Mesothelial cell of epicardium (in vitro differentiated cells): ENCODE measurements around the gene BEND6. TPM values are rescaled to one million over a fixed set of nuclear protein-coding genes. Genes with fewer than 3 reads are reported as not detected.

ENCODE experiments used
- DNase-seq, 2 experiments: peaks; one replicate each; pipeline ENCODE4 v3.0.0; 2021; ENCODE audit warnings: low spot score in 2 of 2; ENCODE audit not compliant: unreplicated experiment in 2 of 2
- H3K27ac Mint-ChIP-seq: 2 replicates; pipeline ENCODE4 v1.8.0; 2021; ENCODE audit warnings: mixed read lengths
- H3K27me3 Mint-ChIP-seq: 2 replicates; pipeline ENCODE4 v1.8.0; 2021; ENCODE audit warnings: low read depth, mixed read lengths
- H3K36me3 Mint-ChIP-seq: 2 replicates; pipeline ENCODE4 v1.8.0; 2021; ENCODE audit warnings: mixed read lengths
- H3K4me1 Mint-ChIP-seq: 2 replicates; pipeline ENCODE4 v1.8.0; 2021; ENCODE audit warnings: mixed read lengths
- H3K4me3 Mint-ChIP-seq: 2 replicates; pipeline ENCODE4 v1.8.0; 2021; ENCODE audit warnings: mild to moderate bottlenecking, moderate library complexity, mixed read lengths
- H3K9me3 Mint-ChIP-seq: 2 replicates; pipeline ENCODE4 v1.8.0; 2021; ENCODE audit warnings: mixed read lengths
- total RNA-seq: library from RNA; stranded (reverse); gene quantifications from 3 replicates; pipeline ENCODE4 v1.2.1, GENCODE V29; 2021
- TF ChIP-seq, protein P1 (sequence below): fragments of 200-600 bp; sonication (generic); IDR thresholded peaks from one replicate; pipeline ENCODE4 v1.5.0; 2021; ENCODE audit warnings: antibody characterized with exemption; ENCODE audit not compliant: unreplicated experiment

Gene BEND6
- total RNA-seq, 1 donor from 2014 or later = 7.6 TPM

- Mint-ChIP-seq H3K4me1 (peaks cover 23% of the 10 kb centered on the region), H3K36me3 (no peaks in the 10 kb centered on the region), H3K27me3 (no peaks in the 10 kb centered on the region), H3K4me3 (no peak overlapping the region), H3K27ac (peak overlapping the region; percentile 88), H3K9me3 (no peaks in the 10 kb centered on the region)
- no peak for DNase-seq
- TF ChIP-seq, protein P1, sequence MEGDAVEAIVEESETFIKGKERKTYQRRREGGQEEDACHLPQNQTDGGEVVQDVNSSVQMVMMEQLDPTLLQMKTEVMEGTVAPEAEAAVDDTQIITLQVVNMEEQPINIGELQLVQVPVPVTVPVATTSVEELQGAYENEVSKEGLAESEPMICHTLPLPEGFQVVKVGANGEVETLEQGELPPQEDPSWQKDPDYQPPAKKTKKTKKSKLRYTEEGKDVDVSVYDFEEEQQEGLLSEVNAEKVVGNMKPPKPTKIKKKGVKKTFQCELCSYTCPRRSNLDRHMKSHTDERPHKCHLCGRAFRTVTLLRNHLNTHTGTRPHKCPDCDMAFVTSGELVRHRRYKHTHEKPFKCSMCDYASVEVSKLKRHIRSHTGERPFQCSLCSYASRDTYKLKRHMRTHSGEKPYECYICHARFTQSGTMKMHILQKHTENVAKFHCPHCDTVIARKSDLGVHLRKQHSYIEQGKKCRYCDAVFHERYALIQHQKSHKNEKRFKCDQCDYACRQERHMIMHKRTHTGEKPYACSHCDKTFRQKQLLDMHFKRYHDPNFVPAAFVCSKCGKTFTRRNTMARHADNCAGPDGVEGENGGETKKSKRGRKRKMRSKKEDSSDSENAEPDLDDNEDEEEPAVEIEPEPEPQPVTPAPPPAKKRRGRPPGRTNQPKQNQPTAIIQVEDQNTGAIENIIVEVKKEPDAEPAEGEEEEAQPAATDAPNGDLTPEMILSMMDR = no peak
Measured at GRCh38 chr6:56911847-56912246, 43.1 kb upstream of the BEND6 start.

DNA sequence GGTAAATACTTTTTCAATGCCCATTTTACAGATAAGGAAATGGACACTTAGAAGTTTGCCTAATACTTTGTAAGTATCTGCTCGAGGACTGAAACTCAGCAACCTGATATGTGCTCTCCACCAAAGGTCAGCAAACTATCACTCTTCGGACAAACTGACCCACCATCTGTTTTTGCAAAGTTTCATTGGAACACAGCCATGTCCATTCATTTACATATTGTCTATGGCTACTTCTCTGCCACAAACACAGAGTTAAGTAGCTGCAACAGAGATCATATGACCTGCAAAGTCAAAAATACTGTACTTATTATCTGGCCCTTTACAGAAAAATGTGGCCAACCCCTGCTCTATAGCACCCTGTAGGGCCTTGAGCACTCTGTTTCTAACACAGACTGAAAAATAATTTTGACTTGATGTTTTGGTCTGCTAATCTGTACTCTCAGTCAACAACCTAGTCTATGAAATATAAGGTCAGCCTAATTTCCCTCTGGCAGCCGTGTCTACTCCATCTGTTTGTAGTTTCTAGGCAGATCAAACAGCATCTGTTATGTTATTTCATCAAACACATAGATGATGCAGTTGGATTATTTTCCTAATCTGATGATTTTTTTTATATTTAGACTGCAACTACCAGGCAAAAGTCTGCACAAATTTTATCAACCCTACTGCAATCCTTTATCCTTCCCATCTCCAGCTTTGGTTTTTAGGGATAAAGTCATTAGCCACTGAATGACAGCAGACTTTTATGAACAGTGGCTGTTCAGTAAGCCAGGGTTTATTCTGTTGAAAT, 41.4 kb upstream of the BEND6 start:
- Mint-ChIP-seq H3K36me3 (no peaks in the 10 kb centered on the region), H3K9me3 (no peaks in the 10 kb centered on the region), H3K4me3 (no peak overlapping the region), H3K27me3 (no peaks in the 10 kb centered on the region), H3K4me1 (peaks cover 32% of the 10 kb centered on the region), H3K27ac (no peak overlapping the region)
- no peak for DNase-seq
- TF ChIP-seq, protein P1 = no peak

DNA sequence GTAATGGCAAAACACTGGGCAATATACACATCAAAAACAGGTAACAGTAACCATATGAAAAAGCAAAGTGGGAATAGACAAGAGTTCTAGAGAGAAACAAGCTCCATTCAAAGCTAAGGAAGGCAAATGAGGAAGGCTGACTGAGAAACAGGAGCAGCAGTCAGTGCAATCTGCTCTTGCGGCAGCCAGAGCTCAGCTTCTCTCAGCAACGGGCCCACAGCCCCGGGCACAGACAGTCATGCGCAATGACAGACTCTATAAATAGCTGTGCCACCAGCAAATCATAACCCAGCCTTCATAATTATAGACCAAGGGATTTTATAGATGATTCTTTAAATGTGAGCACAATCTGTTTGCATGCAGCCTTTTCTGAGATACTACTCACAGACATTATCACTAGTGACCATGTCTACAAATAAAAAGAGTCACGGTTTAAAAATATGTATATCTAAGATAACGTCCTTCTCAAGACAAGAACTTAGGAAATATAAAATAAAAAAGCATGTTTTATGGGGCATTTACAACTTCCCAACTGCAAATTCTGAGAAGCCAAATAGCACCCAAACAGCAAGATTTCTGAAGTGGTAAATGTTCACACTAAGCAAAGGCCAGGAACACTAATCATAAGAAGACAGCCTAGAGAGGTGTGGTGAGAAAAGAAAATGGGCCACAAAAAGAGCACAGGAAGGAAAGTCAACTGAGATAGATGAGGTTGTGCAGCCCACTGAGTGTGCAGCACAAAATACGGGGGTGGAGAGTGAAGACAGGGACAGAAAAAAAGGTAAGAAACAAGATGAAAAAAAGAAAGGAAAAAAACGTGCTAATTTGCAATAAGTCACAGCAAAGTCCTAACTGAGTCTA, 39.9 kb upstream of the BEND6 start:
- Mint-ChIP-seq H3K27ac (no peak overlapping the region), H3K36me3 (no peaks in the 10 kb centered on the region), H3K4me1 (peaks cover 32% of the 10 kb centered on the region), H3K4me3 (no peak overlapping the region), H3K27me3 (no peaks in the 10 kb centered on the region), H3K9me3 (no peaks in the 10 kb centered on the region)
- TF ChIP-seq, protein P1 = no peak
- no peak for DNase-seq

- TF ChIP-seq, protein P1 = no peak
- Mint-ChIP-seq H3K4me3 (no peak overlapping the region), H3K27me3 (no peaks in the 10 kb centered on the region), H3K9me3 (no peaks in the 10 kb centered on the region), H3K4me1 (peaks cover 31% of the 10 kb centered on the region), H3K27ac (no peak overlapping the region), H3K36me3 (no peaks in the 10 kb centered on the region)
- DNase-seq = no peak
Measured at GRCh38 chr6:56915832-56916231, 39.1 kb upstream of the BEND6 start.

- peaks cover 20% of the 10 kb centered on the region for H3K4me1 Mint-ChIP-seq
- no peak for DNase-seq
- TF ChIP-seq, protein P1 = no peak
- H3K27ac Mint-ChIP-seq = peak overlapping the region; percentile 63
- H3K27me3 Mint-ChIP-seq = no peaks in the 10 kb centered on the region
- H3K4me3 Mint-ChIP-seq = no peak overlapping the region
- H3K9me3 Mint-ChIP-seq = no peaks in the 10 kb centered on the region
- no peaks in the 10 kb centered on the region for H3K36me3 Mint-ChIP-seq
Measured at GRCh38 chr6:56916849-56917551, 37.9 kb upstream of the BEND6 start.
